PFSK-1 (cell line): Measurements from ENCODE around the gene KRTDAP.

Source experiments
- POLR2AphosphoS5 ChIP-seq: IDR thresholded peaks from 2 replicates; pipeline ENCODE4 v1.6.1; 2012; ENCODE audit warnings: low read depth, mild to moderate bottlenecking, control low read depth, low read length, moderate library complexity
- TAF1 ChIP-seq: IDR thresholded peaks from 2 replicates; pipeline ENCODE4 v1.6.1; 2012; ENCODE audit warnings: low read length, control low read depth, borderline replicate concordance; ENCODE audit not compliant: insufficient read depth
- TF ChIP-seq, protein P1 (sequence below), 2 experiments: IDR thresholded peaks; 2 replicates each; pipeline versions ENCODE4 v1.6.1 to v1.8.0; 2011 to 2012; ENCODE audit warnings: low read depth in 2 of 2, low read length in 2 of 2, control low read depth in 1 of 2, inconsistent platforms in 1 of 2, mild to moderate bottlenecking in 1 of 2, moderate library complexity in 1 of 2; ENCODE audit not compliant: insufficient read depth in 1 of 2

DNA sequence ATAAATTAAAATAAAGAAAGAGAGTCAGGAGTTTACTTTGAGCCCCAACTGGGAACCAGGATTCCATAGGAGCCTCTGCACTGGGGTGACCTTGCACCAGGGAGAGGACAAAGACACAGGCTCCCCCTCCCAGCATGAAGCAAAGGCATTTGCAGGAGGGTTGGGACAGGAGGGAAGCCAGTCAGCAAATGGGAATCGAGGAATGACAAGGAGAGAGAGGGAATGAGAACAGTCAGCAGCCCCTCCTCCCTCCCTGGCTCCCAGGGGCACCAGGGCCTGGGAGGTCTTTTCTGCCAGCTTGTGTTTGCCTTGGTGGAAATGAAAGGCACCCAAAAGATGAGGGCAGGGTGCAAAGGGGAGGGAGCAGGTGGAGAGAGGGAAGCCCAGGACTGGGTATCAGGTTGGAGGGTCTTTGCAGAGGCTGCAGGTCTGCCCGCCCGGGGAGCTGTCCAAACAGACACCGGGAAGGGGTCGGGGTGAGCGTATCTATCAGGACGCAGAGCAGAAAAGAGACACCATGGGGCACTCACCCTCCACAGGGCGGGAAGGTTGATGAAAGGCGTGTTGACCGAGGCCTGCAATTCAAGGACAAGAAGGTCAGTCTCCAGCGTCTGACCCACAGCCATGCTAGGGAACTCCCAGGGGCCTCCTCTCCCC is 34.0 kb upstream of the KRTDAP start:
- TF ChIP-seq POLR2AphosphoS5 (no peak), TAF1 (no peak)
- TF ChIP-seq, protein P1, sequence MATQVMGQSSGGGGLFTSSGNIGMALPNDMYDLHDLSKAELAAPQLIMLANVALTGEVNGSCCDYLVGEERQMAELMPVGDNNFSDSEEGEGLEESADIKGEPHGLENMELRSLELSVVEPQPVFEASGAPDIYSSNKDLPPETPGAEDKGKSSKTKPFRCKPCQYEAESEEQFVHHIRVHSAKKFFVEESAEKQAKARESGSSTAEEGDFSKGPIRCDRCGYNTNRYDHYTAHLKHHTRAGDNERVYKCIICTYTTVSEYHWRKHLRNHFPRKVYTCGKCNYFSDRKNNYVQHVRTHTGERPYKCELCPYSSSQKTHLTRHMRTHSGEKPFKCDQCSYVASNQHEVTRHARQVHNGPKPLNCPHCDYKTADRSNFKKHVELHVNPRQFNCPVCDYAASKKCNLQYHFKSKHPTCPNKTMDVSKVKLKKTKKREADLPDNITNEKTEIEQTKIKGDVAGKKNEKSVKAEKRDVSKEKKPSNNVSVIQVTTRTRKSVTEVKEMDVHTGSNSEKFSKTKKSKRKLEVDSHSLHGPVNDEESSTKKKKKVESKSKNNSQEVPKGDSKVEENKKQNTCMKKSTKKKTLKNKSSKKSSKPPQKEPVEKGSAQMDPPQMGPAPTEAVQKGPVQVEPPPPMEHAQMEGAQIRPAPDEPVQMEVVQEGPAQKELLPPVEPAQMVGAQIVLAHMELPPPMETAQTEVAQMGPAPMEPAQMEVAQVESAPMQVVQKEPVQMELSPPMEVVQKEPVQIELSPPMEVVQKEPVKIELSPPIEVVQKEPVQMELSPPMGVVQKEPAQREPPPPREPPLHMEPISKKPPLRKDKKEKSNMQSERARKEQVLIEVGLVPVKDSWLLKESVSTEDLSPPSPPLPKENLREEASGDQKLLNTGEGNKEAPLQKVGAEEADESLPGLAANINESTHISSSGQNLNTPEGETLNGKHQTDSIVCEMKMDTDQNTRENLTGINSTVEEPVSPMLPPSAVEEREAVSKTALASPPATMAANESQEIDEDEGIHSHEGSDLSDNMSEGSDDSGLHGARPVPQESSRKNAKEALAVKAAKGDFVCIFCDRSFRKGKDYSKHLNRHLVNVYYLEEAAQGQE (IDR thresholded peaks at IDR 0.05; ENCODE audit: insufficient read depth in 1 of 2, low read depth in 2 of 2, low read length in 2 of 2) = no peak
